Thoracic aorta (tissue), 2 donors: ENCODE measurements around the gene NKTR. TPM values are rescaled to one million over a fixed set of nuclear protein-coding genes. Genes with fewer than 3 reads are reported as not detected.
A peak's percentile ranks its signal among the peaks of the same experiment; 100 is the strongest.

Source experiments
- ATAC-seq: fragments of 150-250 bp; one replicate; pipeline ENCODE4 v1.8.0; 2017; ENCODE audit warnings: low read depth; ENCODE audit not compliant: insufficient number of reproducible peaks, low FRiP score
- DNase-seq: peaks from one replicate; pipeline ENCODE4 v3.0.0-alpha.2; 2020; ENCODE audit warnings: low spot score
- H3K27ac ChIP-seq, 2 donors: fragments of 200-600 bp; sonication (generic); 1 replicate in 1 of 2; 2 replicates in 1 of 2; pipeline ENCODE4 v1.5.1; 2016; ENCODE audit warnings: mild to moderate bottlenecking in 2 of 2, moderate library complexity in 2 of 2
- H3K27me3 ChIP-seq: fragments of 200-600 bp; sonication (generic); replicated peaks from 2 replicates; pipeline ENCODE4 v1.6.0; 2016; ENCODE audit warnings: mild to moderate bottlenecking; ENCODE audit not compliant: insufficient read depth
- H3K36me3 ChIP-seq: fragments of 200-600 bp; sonication (generic); one replicate; pipeline ENCODE4 v1.5.1; 2016
- H3K4me1 ChIP-seq, 2 donors: fragments of 200-600 bp; sonication (generic); 1 replicate in 1 of 2; 2 replicates in 1 of 2; pipeline versions ENCODE4 v1.5.1 to v1.6.0; 2016; ENCODE audit warnings: low read depth in 2 of 2, mild to moderate bottlenecking in 1 of 2; ENCODE audit not compliant: control insufficient read depth in 1 of 2
- H3K4me3 ChIP-seq: fragments of 200-600 bp; sonication (generic); 2 replicates; pipeline ENCODE4 v1.5.1; 2016; ENCODE audit warnings: mild to moderate bottlenecking
- H3K9me3 ChIP-seq: fragments of 200-600 bp; sonication (generic); 2 replicates; pipeline ENCODE4 v1.5.1; 2016
- total RNA-seq, 2 donors: library from RNA; depleted of rRNA; stranded (reverse); fragments of >200 nt; gene quantifications; one replicate each; pipeline versions ENCODE4 v1.1.0 to v1.2.3, GENCODE V29; 2016
- TF ChIP-seq, protein P1 (sequence below): fragments of 200-600 bp; sonication (generic); IDR thresholded peaks from one replicate; pipeline ENCODE4 v1.5.1; 2019; ENCODE audit warnings: antibody characterized with exemption

NKTR gene
- total RNA-seq, 2 donors from 2014 or later: 159 to 210 TPM

- Histone ChIP-seq H3K4me1 (no peaks in the 10 kb centered on the region), H3K4me3 (no peak overlapping the region), H3K36me3 (peaks cover 37% of the 10 kb centered on the region), H3K27ac (no peak overlapping the region), H3K27me3 (no peaks in the 10 kb centered on the region), H3K9me3 (no peaks in the 10 kb centered on the region)
- DNase-seq (no peak), ATAC-seq (no peak)
- TF ChIP-seq, protein P1, sequence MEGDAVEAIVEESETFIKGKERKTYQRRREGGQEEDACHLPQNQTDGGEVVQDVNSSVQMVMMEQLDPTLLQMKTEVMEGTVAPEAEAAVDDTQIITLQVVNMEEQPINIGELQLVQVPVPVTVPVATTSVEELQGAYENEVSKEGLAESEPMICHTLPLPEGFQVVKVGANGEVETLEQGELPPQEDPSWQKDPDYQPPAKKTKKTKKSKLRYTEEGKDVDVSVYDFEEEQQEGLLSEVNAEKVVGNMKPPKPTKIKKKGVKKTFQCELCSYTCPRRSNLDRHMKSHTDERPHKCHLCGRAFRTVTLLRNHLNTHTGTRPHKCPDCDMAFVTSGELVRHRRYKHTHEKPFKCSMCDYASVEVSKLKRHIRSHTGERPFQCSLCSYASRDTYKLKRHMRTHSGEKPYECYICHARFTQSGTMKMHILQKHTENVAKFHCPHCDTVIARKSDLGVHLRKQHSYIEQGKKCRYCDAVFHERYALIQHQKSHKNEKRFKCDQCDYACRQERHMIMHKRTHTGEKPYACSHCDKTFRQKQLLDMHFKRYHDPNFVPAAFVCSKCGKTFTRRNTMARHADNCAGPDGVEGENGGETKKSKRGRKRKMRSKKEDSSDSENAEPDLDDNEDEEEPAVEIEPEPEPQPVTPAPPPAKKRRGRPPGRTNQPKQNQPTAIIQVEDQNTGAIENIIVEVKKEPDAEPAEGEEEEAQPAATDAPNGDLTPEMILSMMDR: no peak
Measured at GRCh38 chr3:42632146-42632545, 31.7 kb downstream of the NKTR start.

- DNase-seq (no peak), ATAC-seq (no peak)
- Histone ChIP-seq H3K27ac (no peak overlapping the region), H3K4me3 (no peak overlapping the region), H3K36me3 (peaks cover 44% of the 10 kb centered on the region), H3K4me1 (peaks cover 0 to 7% of the 10 kb centered on the region in 2 donors), H3K9me3 (no peaks in the 10 kb centered on the region), H3K27me3 (no peaks in the 10 kb centered on the region)
- TF ChIP-seq, protein P1: no peak
Measured at GRCh38 chr3:42633544-42633943, 33.1 kb downstream of the NKTR start.

GRCh38 chr3:42635111-42635510, 34.6 kb downstream of the NKTR start:
- no peaks in the 10 kb centered on the region for H3K27me3 ChIP-seq
- H3K4me1 ChIP-seq: peaks cover 0 to 20% of the 10 kb centered on the region in 2 donors
- H3K4me3 ChIP-seq: no peak overlapping the region
- DNase-seq: no peak
- H3K36me3 ChIP-seq: peaks cover 44% of the 10 kb centered on the region
- ATAC-seq: no peak
- TF ChIP-seq, protein P1: no peak
- no peak overlapping the region for H3K27ac ChIP-seq
- H3K9me3 ChIP-seq: no peaks in the 10 kb centered on the region

DNA sequence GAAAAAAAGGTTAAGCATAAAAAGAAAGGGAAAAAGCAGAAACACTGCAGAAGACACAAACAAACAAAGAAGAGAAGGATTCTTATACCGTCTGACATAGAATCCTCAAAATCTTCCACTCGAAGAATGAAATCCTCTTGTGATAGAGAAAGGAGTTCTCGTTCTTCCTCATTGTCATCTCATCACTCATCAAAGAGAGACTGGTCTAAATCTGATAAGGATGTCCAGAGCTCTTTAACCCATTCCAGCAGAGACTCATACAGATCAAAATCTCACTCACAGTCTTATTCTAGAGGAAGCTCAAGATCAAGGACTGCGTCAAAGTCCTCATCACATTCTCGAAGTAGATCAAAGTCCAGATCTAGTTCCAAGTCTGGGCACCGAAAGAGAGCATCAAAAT, 36.5 kb downstream of the NKTR start:
- Histone ChIP-seq H3K4me3 (no peak overlapping the region), H3K4me1 (peaks cover 0 to 21% of the 10 kb centered on the region in 2 donors), H3K36me3 (peaks cover 42% of the 10 kb centered on the region), H3K9me3 (no peaks in the 10 kb centered on the region), H3K27me3 (no peaks in the 10 kb centered on the region), H3K27ac (no peak overlapping the region)
- DNase-seq: no peak
- ATAC-seq: no peak
- TF ChIP-seq, protein P1: no peak

DNA sequence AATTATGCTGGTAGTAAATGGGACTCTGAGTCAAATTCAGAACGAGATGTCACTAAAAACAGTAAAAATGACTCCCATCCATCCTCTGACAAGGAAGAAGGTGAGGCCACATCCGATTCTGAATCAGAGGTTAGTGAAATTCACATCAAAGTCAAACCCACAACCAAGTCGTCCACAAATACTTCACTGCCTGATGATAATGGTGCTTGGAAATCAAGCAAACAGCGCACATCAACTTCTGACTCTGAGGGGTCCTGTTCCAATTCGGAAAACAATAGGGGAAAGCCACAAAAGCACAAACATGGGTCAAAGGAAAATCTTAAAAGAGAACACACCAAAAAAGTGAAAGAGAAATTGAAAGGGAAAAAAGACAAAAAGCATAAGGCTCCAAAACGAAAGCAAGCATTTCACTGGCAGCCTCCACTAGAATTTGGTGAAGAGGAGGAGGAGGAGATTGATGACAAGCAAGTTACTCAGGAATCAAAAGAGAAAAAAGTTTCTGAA, 37.9 kb downstream of the NKTR start:
- Histone ChIP-seq H3K27ac (peak overlapping the region; percentile 10 to 15), H3K9me3 (no peaks in the 10 kb centered on the region), H3K4me1 (peaks cover 0 to 21% of the 10 kb centered on the region in 2 donors), H3K27me3 (no peaks in the 10 kb centered on the region), H3K4me3 (no peak overlapping the region), H3K36me3 (peaks cover 52% of the 10 kb centered on the region)
- DNase-seq (no peak), ATAC-seq (no peak)
- TF ChIP-seq, protein P1: no peak
